Activated naive CD8-positive, alpha-beta T cell (primary cell): ENCODE data around the gene BOLA1.
"Not testable (repeated sequence)": the region's sequence is repeated elsewhere in the genome, so short reads cannot be mapped to it uniquely, and the experiment has no call there.

Experiments
- H3K27ac Mint-ChIP-seq: one replicate; pipeline ENCODE4 v1.8.0; 2021; ENCODE audit warnings: mixed read lengths
- H3K27me3 Mint-ChIP-seq: one replicate; pipeline ENCODE4 v1.8.0; 2021; ENCODE audit warnings: mixed read lengths
- H3K36me3 Mint-ChIP-seq: one replicate; pipeline ENCODE4 v1.8.0; 2021; ENCODE audit warnings: mixed read lengths
- H3K4me1 Mint-ChIP-seq: one replicate; pipeline ENCODE4 v1.8.0; 2021; ENCODE audit warnings: low read depth, mixed read lengths
- H3K4me3 Mint-ChIP-seq: one replicate; pipeline ENCODE4 v1.8.0; 2021; ENCODE audit warnings: mild to moderate bottlenecking, mixed read lengths
- H3K9me3 Mint-ChIP-seq: one replicate; pipeline ENCODE4 v1.8.0; 2021; ENCODE audit warnings: low read depth, mixed read lengths

Gene BOLA1

DNA sequence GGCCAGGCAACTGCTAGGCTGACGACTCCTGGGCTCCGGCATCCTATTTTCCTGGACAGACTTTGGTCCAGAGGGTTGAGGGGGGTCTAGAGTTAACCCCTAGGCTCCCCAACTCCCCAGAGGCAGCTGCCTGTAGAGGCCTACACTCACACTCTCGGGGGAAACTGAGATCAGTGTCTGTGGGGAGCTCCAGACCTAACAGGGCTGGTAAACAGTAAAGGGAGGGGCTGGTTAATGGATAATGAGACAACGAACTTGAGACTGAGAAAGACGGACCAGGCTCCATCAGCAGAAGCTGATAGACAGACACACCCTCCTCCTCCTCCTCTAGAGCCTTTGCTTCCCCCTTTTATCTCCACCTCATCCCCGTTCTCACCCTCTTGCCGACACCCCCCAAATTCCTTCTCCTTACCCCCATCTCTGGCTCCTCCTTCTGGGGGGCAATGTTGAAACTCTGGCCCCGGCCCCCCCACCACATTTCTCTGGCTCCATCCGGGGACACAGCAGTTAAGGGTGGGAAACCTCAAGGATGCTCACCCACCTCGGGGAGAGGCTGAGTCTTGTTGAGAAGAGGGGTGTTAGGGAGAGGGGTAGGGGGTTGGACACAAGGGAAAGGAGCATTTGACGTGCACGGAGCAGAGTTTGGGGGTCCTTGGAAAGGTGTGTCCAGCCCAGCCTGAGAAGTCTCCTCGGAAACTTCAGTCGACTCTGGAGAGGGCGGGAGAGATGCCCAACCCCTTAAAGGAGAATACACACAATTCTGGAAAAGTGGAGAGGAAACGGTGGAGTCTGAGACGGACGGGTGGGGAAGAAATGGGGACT, 37.0 kb downstream of the BOLA1 start, which contains the start of gene MTMR11:
MTMR11 (minus strand) TSS at position 710 of the 822 bp plus-strand sequence; CDS start at position 478, 232 bp downstream.
- Mint-ChIP-seq H3K27ac (peak within 1 kb of the TSS; percentile 61), H3K9me3 (no peaks in the 10 kb centered on the region), H3K36me3 (no peaks in the 10 kb centered on the region), H3K27me3 (no peaks in the 10 kb centered on the region), H3K4me3 (peak within 1 kb of the TSS; percentile 41), H3K4me1 (peaks cover 23% of the 10 kb centered on the region)

DNA sequence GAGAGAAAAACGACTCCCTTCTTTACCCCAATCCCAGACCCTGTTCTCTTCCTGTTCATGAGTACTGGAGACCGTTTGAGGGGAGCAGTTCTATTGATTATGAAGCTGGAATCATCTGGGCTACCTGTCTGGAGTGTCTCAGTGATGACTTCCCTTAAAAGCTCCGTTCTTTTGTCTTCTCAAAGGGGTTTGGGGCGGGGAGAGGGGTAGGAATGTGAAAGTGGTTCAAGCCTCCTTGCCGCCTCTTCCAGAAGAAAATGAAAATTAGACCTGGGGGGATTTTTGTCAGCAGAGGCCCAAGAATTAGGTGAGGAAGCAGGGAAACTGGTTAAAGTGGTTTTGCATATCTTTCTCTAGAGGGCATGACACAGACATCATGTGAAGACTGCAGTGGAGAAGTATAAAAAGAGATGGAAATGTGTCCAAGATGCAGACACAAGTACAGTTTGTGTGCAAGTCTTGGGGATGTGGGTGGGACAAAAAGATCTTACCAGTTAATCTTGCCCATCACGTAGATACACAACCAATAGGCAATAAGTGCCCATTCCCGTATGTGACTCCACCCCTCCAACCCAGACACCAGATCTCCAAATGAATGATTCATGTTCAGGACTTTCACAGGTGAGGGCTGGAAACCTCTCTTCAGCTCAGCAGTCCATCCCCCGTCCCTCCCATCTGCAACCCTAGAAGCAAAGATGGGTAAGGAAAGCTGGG, 37.8 kb downstream of the BOLA1 start:
- Mint-ChIP-seq H3K4me1 (peaks cover 22% of the 10 kb centered on the region), H3K4me3 (peak overlapping the region; percentile 41), H3K27me3 (no peaks in the 10 kb centered on the region), H3K9me3 (no peaks in the 10 kb centered on the region), H3K36me3 (no peaks in the 10 kb centered on the region), H3K27ac (peak overlapping the region; percentile 61)

- Mint-ChIP-seq H3K27me3 (no peaks in the 10 kb centered on the region), H3K27ac (no peak overlapping the region), H3K4me3 (peak overlapping the region; percentile 41), H3K36me3 (no peaks in the 10 kb centered on the region), H3K9me3 (no peaks in the 10 kb centered on the region), H3K4me1 (peaks cover 22% of the 10 kb centered on the region)
Measured at GRCh38 chr1:149937759-149938158, 38.4 kb downstream of the BOLA1 start.

GRCh38 chr1:149938668-149939003, 39.3 kb downstream of the BOLA1 start:
- not testable (repeated sequence) for H3K27ac Mint-ChIP-seq, H3K9me3 Mint-ChIP-seq, H3K36me3 Mint-ChIP-seq, H3K27me3 Mint-ChIP-seq
- H3K4me1 Mint-ChIP-seq, result peaks cover 26% of the 10 kb centered on the region
- peak overlapping the region; percentile 28 for H3K4me3 Mint-ChIP-seq

- Mint-ChIP-seq H3K4me1 (peaks cover 26% of the 10 kb centered on the region), H3K27me3 (no peaks in the 10 kb centered on the region), H3K36me3 (peaks cover 4% of the 10 kb centered on the region), H3K27ac (peak overlapping the region; percentile 19), H3K4me3 (no peak overlapping the region), H3K9me3 (no peaks in the 10 kb centered on the region)
Measured at GRCh38 chr1:149940427-149940826, 41.1 kb downstream of the BOLA1 start.

- no peak overlapping the region for H3K27ac Mint-ChIP-seq
- H3K4me1 Mint-ChIP-seq, result peaks cover 23% of the 10 kb centered on the region
- no peaks in the 10 kb centered on the region for H3K9me3 Mint-ChIP-seq
- H3K27me3 Mint-ChIP-seq, result no peaks in the 10 kb centered on the region
- H3K4me3 Mint-ChIP-seq, result no peak overlapping the region
- peaks cover 6% of the 10 kb centered on the region for H3K36me3 Mint-ChIP-seq
Measured at GRCh38 chr1:149942207-149942606, 42.8 kb downstream of the BOLA1 start.

GRCh38 chr1:149942885-149943284, 43.5 kb downstream of the BOLA1 start:
- no peaks in the 10 kb centered on the region for H3K9me3 Mint-ChIP-seq
- H3K27me3 Mint-ChIP-seq, result no peaks in the 10 kb centered on the region
- peak overlapping the region; percentile 54 for H3K27ac Mint-ChIP-seq
- peaks cover 9% of the 10 kb centered on the region for H3K36me3 Mint-ChIP-seq
- no peak overlapping the region for H3K4me3 Mint-ChIP-seq
- H3K4me1 Mint-ChIP-seq, result peaks cover 17% of the 10 kb centered on the region

- no peak overlapping the region for H3K4me3 Mint-ChIP-seq
- peaks cover 9% of the 10 kb centered on the region for H3K36me3 Mint-ChIP-seq
- H3K9me3 Mint-ChIP-seq, result no peaks in the 10 kb centered on the region
- H3K4me1 Mint-ChIP-seq, result peaks cover 4% of the 10 kb centered on the region
- no peaks in the 10 kb centered on the region for H3K27me3 Mint-ChIP-seq
- no peak overlapping the region for H3K27ac Mint-ChIP-seq
Measured at GRCh38 chr1:149945206-149945605, 45.8 kb downstream of the BOLA1 start.

DNA sequence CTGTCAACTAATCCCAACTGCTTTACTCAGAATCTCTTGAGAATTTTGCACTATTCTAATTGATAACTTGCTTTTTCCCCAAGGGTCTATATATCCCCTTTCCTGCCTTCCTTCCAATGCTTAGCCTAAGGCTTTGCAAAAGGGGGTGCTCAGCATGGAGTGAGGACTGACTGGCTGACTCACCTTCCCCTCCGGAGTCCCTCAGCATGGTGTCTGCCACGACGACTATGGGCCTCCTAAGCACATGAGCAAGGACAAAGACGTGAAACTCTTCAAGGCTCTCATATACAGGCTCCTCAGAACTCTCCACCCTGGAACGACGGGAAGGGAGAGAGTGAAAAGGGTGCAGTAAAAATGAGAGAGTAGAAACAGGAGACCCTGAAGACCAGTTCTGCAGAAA, 50.5 kb downstream of the BOLA1 start:
- Mint-ChIP-seq H3K36me3 (peaks cover 12% of the 10 kb centered on the region), H3K27me3 (no peaks in the 10 kb centered on the region), H3K27ac (no peak overlapping the region)

More for the DNA sequence above, 50.5 kb downstream of the BOLA1 start:
- H3K9me3 Mint-ChIP-seq, result no peaks in the 10 kb centered on the region
- no peaks in the 10 kb centered on the region for H3K4me1 Mint-ChIP-seq
- H3K4me3 Mint-ChIP-seq, result no peak overlapping the region
